Activated naive CD4-positive, alpha-beta T cell treated with anti-CD3 and anti-CD28 coated beads, Interleukin-2, amount 50 U/mL, for 24 hours (primary cell): ENCODE measurements around the gene CST2.

Experiments
- H3K27ac Mint-ChIP-seq: one replicate; pipeline ENCODE4 v1.8.0; 2021; ENCODE audit warnings: mild to moderate bottlenecking, mixed read lengths
- H3K27me3 Mint-ChIP-seq: one replicate; pipeline ENCODE4 v1.8.0; 2021; ENCODE audit warnings: mixed read lengths
- H3K36me3 Mint-ChIP-seq: one replicate; pipeline ENCODE4 v1.8.0; 2021; ENCODE audit warnings: mixed read lengths
- H3K4me1 Mint-ChIP-seq: one replicate; pipeline ENCODE4 v1.8.0; 2021; ENCODE audit warnings: mixed read lengths
- H3K4me3 Mint-ChIP-seq: one replicate; pipeline ENCODE4 v1.8.0; 2021; ENCODE audit warnings: mild to moderate bottlenecking, mixed read lengths
- H3K9me3 Mint-ChIP-seq: one replicate; pipeline ENCODE4 v1.8.0; 2021; ENCODE audit warnings: mixed read lengths

Gene CST2

DNA sequence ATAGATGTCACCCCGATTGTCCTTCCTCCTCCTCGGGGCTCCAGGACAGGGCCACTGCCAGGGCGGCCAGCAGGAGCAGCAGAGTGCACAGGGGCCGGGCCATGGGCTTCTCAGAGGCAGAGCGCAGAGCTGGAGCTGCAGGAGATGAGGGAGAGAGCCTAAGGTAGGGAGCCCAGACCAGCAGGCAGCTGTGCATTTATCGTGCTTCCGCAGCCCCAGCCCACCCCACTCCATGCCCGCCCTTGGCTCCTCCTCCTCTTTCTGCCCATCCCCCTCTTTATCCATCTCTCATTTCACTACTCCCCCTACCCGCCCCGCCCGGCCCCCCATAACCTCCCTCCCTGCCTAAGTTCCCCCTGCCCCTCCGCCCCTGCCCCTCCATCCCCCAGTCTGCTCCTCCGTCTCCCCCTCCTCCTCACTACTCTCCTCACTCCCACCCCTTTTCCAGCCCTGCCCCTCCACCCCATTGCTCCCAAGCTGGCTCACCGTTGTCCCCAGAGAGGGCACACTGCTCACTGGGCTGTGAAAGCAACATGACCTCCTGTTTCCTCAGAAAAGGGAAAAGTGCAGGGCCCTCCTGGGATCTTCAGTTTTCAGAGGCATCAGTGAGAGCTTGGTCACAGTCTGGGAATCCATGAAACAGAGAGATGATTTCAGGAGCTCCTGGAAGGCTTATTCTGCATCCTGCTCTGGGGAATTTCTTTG, 50.3 kb downstream of the CST2 start:
- no peak overlapping the region for H3K27ac Mint-ChIP-seq
- peaks cover 6% of the 10 kb centered on the region for H3K27me3 Mint-ChIP-seq
- H3K4me3 Mint-ChIP-seq = no peak overlapping the region
- no peaks in the 10 kb centered on the region for H3K36me3 Mint-ChIP-seq
- H3K9me3 Mint-ChIP-seq = no peaks in the 10 kb centered on the region
- H3K4me1 Mint-ChIP-seq = no peaks in the 10 kb centered on the region

DNA sequence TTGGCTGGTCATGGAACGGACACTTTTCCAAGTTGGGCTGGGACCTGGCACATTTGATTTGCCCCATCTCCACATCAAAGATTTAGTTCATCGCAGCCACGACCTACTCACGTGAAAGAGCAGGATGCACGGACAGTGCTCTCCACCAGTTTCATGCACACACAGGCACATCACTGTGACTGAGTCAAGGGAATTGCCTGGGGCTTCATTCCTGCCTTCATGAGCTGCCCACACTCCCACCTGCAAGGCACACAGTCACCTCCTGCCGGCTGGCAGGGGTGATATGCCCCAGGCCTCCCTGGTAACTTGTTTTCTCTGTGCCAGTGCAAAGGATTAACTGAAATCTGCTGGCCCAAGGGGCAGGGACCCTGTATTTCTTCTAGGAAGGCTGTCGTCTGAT, 52.4 kb downstream of the CST2 start:
- Mint-ChIP-seq H3K27me3 (peaks cover 6% of the 10 kb centered on the region), H3K36me3 (no peaks in the 10 kb centered on the region), H3K4me3 (no peak overlapping the region), H3K27ac (no peak overlapping the region), H3K4me1 (no peaks in the 10 kb centered on the region), H3K9me3 (no peaks in the 10 kb centered on the region)
